Omental fat pad (tissue), 4 donors: Measurements from ENCODE around the gene PRSS2. TPM values are rescaled to one million over a fixed set of nuclear protein-coding genes. Genes with fewer than 3 reads are reported as not detected.

ENCODE experiments used
- ATAC-seq: fragments of 150-250 bp; one replicate; pipeline ENCODE4 v1.9.1; 2016; ENCODE audit warnings: mild to moderate bottlenecking, moderate library complexity; ENCODE audit not compliant: low FRiP score
- DNase-seq: peaks from one replicate; pipeline ENCODE4 v3.0.0-alpha.2; 2019; ENCODE audit warnings: low spot score
- CTCF ChIP-seq, 3 donors: fragments of 450-650 bp; IDR thresholded peaks; one replicate each; pipeline ENCODE4 v1.5.1; 2016 to 2017; ENCODE audit warnings: antibody characterized with exemption in 3 of 3, mild to moderate bottlenecking in 3 of 3, moderate library complexity in 2 of 3
- total RNA-seq, 4 donors: library from RNA; depleted of rRNA; stranded (reverse); fragments of >200 nt; gene quantifications; one replicate each; pipeline ENCODE4 v1.1.0, GENCODE V29; 2016

Gene PRSS2
- total RNA-seq, 4 donors from 2014 or later: 0.72 to 1.3 TPM; not detected in 2

- ATAC-seq (no peak), DNase-seq (no peak)
- no peak for TF ChIP-seq CTCF (IDR thresholded peaks at IDR 0.05)
Observed at GRCh38 chr7:142809671-142810070, 38.9 kb downstream of the PRSS2 start.

- peak in 1 of 3 donors; percentile 32 for TF ChIP-seq CTCF (IDR thresholded peaks at IDR 0.05)
- DNase-seq: no peak
- ATAC-seq: no peak
Observed at GRCh38 chr7:142811154-142811737, 40.5 kb downstream of the PRSS2 start.

GRCh38 chr7:142812437-142813215 lies 41.9 kb downstream of the PRSS2 start:
- ATAC-seq (no peak), DNase-seq (no peak)
- TF ChIP-seq CTCF (IDR thresholded peaks at IDR 0.05): no peak

- no peak for ATAC-seq
- no peak for TF ChIP-seq CTCF (IDR thresholded peaks at IDR 0.05)
- DNase-seq: no peak
Observed at GRCh38 chr7:142813226-142813625, 42.5 kb downstream of the PRSS2 start.

- TF ChIP-seq CTCF (IDR thresholded peaks at IDR 0.05): no peak
- DNase-seq: no peak
- no peak for ATAC-seq
Observed at GRCh38 chr7:142813699-142814098, 42.9 kb downstream of the PRSS2 start.

GRCh38 chr7:142814451-142814850 lies 43.7 kb downstream of the PRSS2 start:
- ATAC-seq (no peak), DNase-seq (no peak)
- TF ChIP-seq CTCF (IDR thresholded peaks at IDR 0.05): no peak

GRCh38 chr7:142815134-142815533 lies 44.4 kb downstream of the PRSS2 start:
- TF ChIP-seq CTCF (IDR thresholded peaks at IDR 0.05): no peak
- ATAC-seq (no peak), DNase-seq (no peak)
